HL-60 (cell line): Measurements from ENCODE around the gene MBTPS1.

Experiments used
- CTCF ChIP-seq: IDR thresholded peaks from one replicate; pipeline ENCODE4 v1.5.1; 2011; ENCODE audit warnings: low read length, control low read depth, inconsistent platforms; ENCODE audit not compliant: insufficient read depth
- POLR2AphosphoS5 ChIP-seq: IDR thresholded peaks from 2 replicates; pipeline ENCODE4 v1.6.1; 2012; ENCODE audit warnings: low read depth
- REST ChIP-seq: IDR thresholded peaks from 2 replicates; pipeline ENCODE4 v1.6.1; 2012; ENCODE audit warnings: low read depth; ENCODE audit not compliant: insufficient replicate concordance

- TF ChIP-seq CTCF = no peak
- TF ChIP-seq POLR2AphosphoS5 = peak; percentile 82
- TF ChIP-seq REST = no peak
Observed at GRCh38 chr16:84116720-84117493, at the start of gene MBTPS1.
